H9 (cell line): ENCODE data around the gene RAB11FIP5. TPM values are rescaled to one million over a fixed set of nuclear protein-coding genes. Genes with fewer than 3 reads are reported as not detected.

Source experiments
- DNase-seq: peaks from one replicate; pipeline ENCODE4 v3.0.0-alpha.2; 2017
- H2AFZ ChIP-seq: one replicate; pipeline ENCODE4 v1.6.1; 2013; ENCODE audit warnings: mild to moderate bottlenecking, low read length, control low read depth, moderate library complexity
- H2AK5ac ChIP-seq: 2 replicates; pipeline ENCODE4 v1.6.1; 2013; ENCODE audit warnings: low read length, control low read depth, mixed read lengths; ENCODE audit not compliant: insufficient read length
- H2BK120ac ChIP-seq: one replicate; pipeline ENCODE4 v1.6.1; 2013; ENCODE audit warnings: low read depth, mild to moderate bottlenecking, low read length, control low read depth, inconsistent platforms; ENCODE audit not compliant: poor library complexity, severe bottlenecking
- H2BK12ac ChIP-seq: 2 replicates; pipeline ENCODE4 v1.6.1; 2013; ENCODE audit warnings: low read length, control low read depth, mixed read lengths, low read depth; ENCODE audit not compliant: insufficient read length
- H2BK15ac ChIP-seq: 2 replicates; pipeline ENCODE4 v1.6.1; 2013; ENCODE audit warnings: low read depth, low read length, control low read depth
- H2BK20ac ChIP-seq: one replicate; pipeline ENCODE4 v1.6.1; 2013; ENCODE audit warnings: low read depth, mild to moderate bottlenecking, low read length, control low read depth, inconsistent platforms; ENCODE audit not compliant: poor library complexity, severe bottlenecking
- H2BK5ac ChIP-seq: 2 replicates; pipeline ENCODE4 v1.6.1; 2013; ENCODE audit warnings: low read length, control low read depth, mixed read lengths; ENCODE audit not compliant: insufficient read length
- H3K14ac ChIP-seq: 2 replicates; pipeline ENCODE4 v1.6.1; 2013; ENCODE audit warnings: low read length, control low read depth; ENCODE audit not compliant: insufficient read depth
- H3K18ac ChIP-seq: 2 replicates; pipeline ENCODE4 v1.6.1; 2013; ENCODE audit warnings: low read depth, mild to moderate bottlenecking, mixed read lengths, low read length, control low read depth; ENCODE audit not compliant: insufficient read length
- H3K23ac ChIP-seq: 2 replicates; pipeline ENCODE4 v1.6.1; 2013; ENCODE audit warnings: low read length, control low read depth, mixed read lengths, low read depth; ENCODE audit not compliant: insufficient read length
- H3K23me2 ChIP-seq: 2 replicates; pipeline ENCODE4 v1.6.1; 2013; ENCODE audit warnings: low read depth, mild to moderate bottlenecking, mixed read lengths, low read length, control low read depth; ENCODE audit not compliant: insufficient read length, poor library complexity, severe bottlenecking
- H3K27ac ChIP-seq: 2 replicates; pipeline ENCODE4 v1.5.1; 2013; ENCODE audit warnings: low read length, control low read depth, mixed read lengths, low read depth; ENCODE audit not compliant: insufficient read length
- H3K27me3 ChIP-seq: 2 replicates; pipeline ENCODE4 v1.6.1; 2013; ENCODE audit warnings: low read length, control low read depth, inconsistent platforms; ENCODE audit not compliant: insufficient read depth
- H3K4ac ChIP-seq: 2 replicates; pipeline ENCODE4 v1.6.1; 2013; ENCODE audit warnings: low read depth, mild to moderate bottlenecking, control low read depth, inconsistent platforms, low read length, moderate library complexity
- H3K4me1 ChIP-seq: 2 replicates; pipeline ENCODE4 v1.6.1; 2013; ENCODE audit warnings: low read length, control low read depth, inconsistent platforms; ENCODE audit not compliant: insufficient read depth
- H3K4me2 ChIP-seq: 2 replicates; pipeline ENCODE4 v1.6.1; 2013; ENCODE audit warnings: low read length, control low read depth, mixed read lengths; ENCODE audit not compliant: insufficient read length, insufficient read depth
- H3K56ac ChIP-seq: 2 replicates; pipeline ENCODE4 v1.6.1; 2013; ENCODE audit warnings: low read depth, mild to moderate bottlenecking, mixed read lengths, low read length, control low read depth; ENCODE audit not compliant: insufficient read length
- H3K79me1 ChIP-seq: 2 replicates; pipeline ENCODE4 v1.6.1; 2013; ENCODE audit warnings: low read depth, mild to moderate bottlenecking, moderate library complexity, low read length, control low read depth, inconsistent platforms; ENCODE audit not compliant: insufficient read depth, poor library complexity, severe bottlenecking
- H3K79me2 ChIP-seq: 2 replicates; pipeline ENCODE4 v1.6.1; 2013; ENCODE audit warnings: low read length, control low read depth, inconsistent platforms; ENCODE audit not compliant: insufficient read depth
- H3K9ac ChIP-seq: 2 replicates; pipeline ENCODE4 v1.6.1; 2013; ENCODE audit warnings: low read length, control low read depth, mixed read lengths; ENCODE audit not compliant: insufficient read length; ENCODE audit errors: extremely low read depth
- H3K9me3 ChIP-seq: one replicate; pipeline ENCODE4 v1.6.1; 2013; ENCODE audit warnings: low read depth, low read length, inconsistent platforms; ENCODE audit not compliant: control insufficient read depth
- H3T11ph ChIP-seq: one replicate; pipeline ENCODE4 v1.6.1; 2013; ENCODE audit warnings: mild to moderate bottlenecking, low read length, control low read depth, inconsistent platforms
- H4K20me1 ChIP-seq: one replicate; pipeline ENCODE4 v1.6.1; 2013; ENCODE audit not compliant: control insufficient read depth, insufficient read length, insufficient read depth
- H4K5ac ChIP-seq: 2 replicates; pipeline ENCODE4 v1.6.1; 2013; ENCODE audit warnings: low read depth, mild to moderate bottlenecking, mixed read lengths, low read length, control low read depth; ENCODE audit not compliant: insufficient read length
- H4K8ac ChIP-seq: replicated peaks from 2 replicates; pipeline ENCODE4 v1.6.1; 2013; ENCODE audit warnings: low read length, control low read depth, mixed read lengths, low read depth; ENCODE audit not compliant: insufficient read length
- H4K91ac ChIP-seq: 2 replicates; pipeline ENCODE4 v1.6.1; 2013; ENCODE audit warnings: low read depth, mild to moderate bottlenecking, moderate library complexity, mixed read lengths, low read length, control low read depth; ENCODE audit not compliant: insufficient read length
- H3K27ac Mint-ChIP-seq, 3 experiments: 2 replicates in 2 of 3; 3 replicates in 1 of 3; pipeline ENCODE4 v1.8.0; 2020 to 2021; ENCODE audit warnings: mixed read lengths in 3 of 3, mild to moderate bottlenecking in 1 of 3, moderate library complexity in 1 of 3
- H3K27me3 Mint-ChIP-seq: 2 replicates; pipeline ENCODE4 v1.8.0; 2021; ENCODE audit warnings: low read depth, mild to moderate bottlenecking, moderate library complexity, mixed read lengths
- H3K36me3 Mint-ChIP-seq, 3 experiments: 2 replicates in 2 of 3; 3 replicates in 1 of 3; pipeline ENCODE4 v1.8.0; 2020 to 2021; ENCODE audit warnings: low read depth in 3 of 3, mixed read lengths in 3 of 3; ENCODE audit not compliant: insufficient read depth in 1 of 3
- H3K4me1 Mint-ChIP-seq, 2 experiments: 2 replicates each; pipeline ENCODE4 v1.8.0; 2020; ENCODE audit warnings: mixed read lengths in 2 of 2
- H3K4me3 Mint-ChIP-seq, 2 experiments: 2 replicates in 1 of 2; 3 replicates in 1 of 2; pipeline ENCODE4 v1.8.0; 2020 to 2021; ENCODE audit warnings: mild to moderate bottlenecking in 2 of 2, mixed read lengths in 2 of 2, moderate library complexity in 1 of 2
- H3K9me3 Mint-ChIP-seq, 2 experiments: 2 replicates in 1 of 2; 3 replicates in 1 of 2; pipeline ENCODE4 v1.8.0; 2020; ENCODE audit warnings: mild to moderate bottlenecking in 2 of 2, mixed read lengths in 2 of 2, moderate library complexity in 1 of 2
- CTCF ChIP-seq: fragments of 200-600 bp; sonication (generic); conservative IDR thresholded peaks from 3 replicates; pipeline ENCODE4 v1.8.0; 2021; ENCODE audit warnings: antibody characterized with exemption, mild to moderate bottlenecking
- WGBS: extraction: QIAGEN DNeasy Blood & Tissue Kit; methylation state at CpG from one replicate; pipeline ENCODE4 v1.1.7; 2013; ENCODE audit warnings: missing lambda C conversion rate, low lambda C conversion rate, mixed read lengths; ENCODE audit not compliant: insufficient read length; ENCODE audit errors: extremely low coverage; 5-methylcytosine and 5-hydroxymethylcytosine counted together
- total RNA-seq: library from RNA; stranded (reverse); gene quantifications from 2 replicates; pipeline ENCODE4 v1.2.1, GENCODE V29; 2021

Gene RAB11FIP5
- total RNA-seq, 1 experiment from 2014 or later, result 7.1 TPM

DNA sequence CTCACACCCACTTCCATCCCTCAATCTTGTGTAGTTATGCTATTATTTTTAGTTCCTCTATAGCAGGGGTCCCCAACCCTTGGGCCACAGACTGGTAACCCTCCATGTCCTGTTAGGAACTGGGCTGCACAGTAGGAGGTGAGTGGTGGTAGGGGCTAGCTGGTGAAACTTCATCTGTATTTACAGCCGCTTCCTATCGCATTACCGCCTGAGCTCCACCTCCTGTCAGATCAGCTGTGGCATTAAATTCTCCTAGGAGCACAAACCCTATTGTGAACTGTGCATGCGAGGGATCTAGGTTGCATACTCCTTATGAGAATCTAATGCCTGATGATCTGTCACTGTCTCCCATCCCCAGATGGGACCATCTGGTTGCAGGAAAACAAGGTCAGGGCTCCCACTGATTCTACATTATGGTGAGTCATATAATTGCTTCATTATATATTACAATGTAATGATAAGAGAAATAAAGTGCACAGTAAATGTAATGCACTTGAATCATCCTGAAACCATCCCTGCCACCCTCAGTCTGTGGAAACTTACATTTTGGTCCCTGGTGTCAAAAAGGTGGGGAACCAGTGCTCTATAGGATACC lies 1.6 kb upstream of the RAB11FIP5 start:
- H3K23ac ChIP-seq, result no peak overlapping the region
- no peaks in the 10 kb centered on the region for H3K79me1 ChIP-seq
- H3K14ac ChIP-seq, result no peak overlapping the region
- Mint-ChIP-seq H3K27ac (no peak overlapping the region), H3K27me3 (peaks cover 30% of the 10 kb centered on the region), H3K9me3 (peaks cover 3 to 5% of the 10 kb centered on the region in 2 experiments; a peak in 1 of 5 replicates), H3K4me1 (peaks cover 15 to 23% of the 10 kb centered on the region in 2 experiments), H3K36me3 (peaks cover 0 to 10% (median 7%) of the 10 kb centered on the region in 3 experiments; a peak in 2 of 7 replicates), H3K4me3 (peak overlapping the region; percentile 38 to 75)
- DNase-seq, result no peak
- no peak overlapping the region for H2BK15ac ChIP-seq
- no peak overlapping the region for H2BK20ac ChIP-seq
- H4K20me1 ChIP-seq, result no peaks in the 10 kb centered on the region
- H3K23me2 ChIP-seq, result peaks cover 7% of the 10 kb centered on the region
- no peak overlapping the region for H3K56ac ChIP-seq
- H4K91ac ChIP-seq, result no peak overlapping the region
- H3K4me2 ChIP-seq, result peak overlapping the region; percentile 63
- H3K18ac ChIP-seq, result no peak overlapping the region
- no peak overlapping the region for H2AFZ ChIP-seq
- no peak overlapping the region for H2BK120ac ChIP-seq
- no peak overlapping the region for H4K8ac ChIP-seq
- no peaks in the 10 kb centered on the region; the same call in 1 of the 2 replicates for H3K79me2 ChIP-seq
- no peak overlapping the region for H4K5ac ChIP-seq
- WGBS, result no CpG with 5 or more reads among the region's 4 CpGs
- no peak overlapping the region for H3K4ac ChIP-seq
- H3K4me1 ChIP-seq, result no peaks in the 10 kb centered on the region; the same call in 1 of the 2 replicates
- H2AK5ac ChIP-seq, result no peak overlapping the region
- H3K9me3 ChIP-seq, result no peaks in the 10 kb centered on the region
- TF ChIP-seq CTCF, result no peak
- no peak overlapping the region for H2BK5ac ChIP-seq
- no peak overlapping the region for H3K9ac ChIP-seq
- H2BK12ac ChIP-seq, result no peak overlapping the region
- H3T11ph ChIP-seq, result no peak overlapping the region
- H3K27ac ChIP-seq, result no peak overlapping the region
- no peaks in the 10 kb centered on the region for H3K27me3 ChIP-seq
